ENCODE results near the gene SIPA1L3. TPM values are rescaled to one million over a fixed set of nuclear protein-coding genes. Genes with fewer than 3 reads are reported as not detected.

Gene SIPA1L3
- total and polyA plus RNA-seq, 2 experiments from 2014 or later = 15.7 to 54.1 TPM

DNA sequence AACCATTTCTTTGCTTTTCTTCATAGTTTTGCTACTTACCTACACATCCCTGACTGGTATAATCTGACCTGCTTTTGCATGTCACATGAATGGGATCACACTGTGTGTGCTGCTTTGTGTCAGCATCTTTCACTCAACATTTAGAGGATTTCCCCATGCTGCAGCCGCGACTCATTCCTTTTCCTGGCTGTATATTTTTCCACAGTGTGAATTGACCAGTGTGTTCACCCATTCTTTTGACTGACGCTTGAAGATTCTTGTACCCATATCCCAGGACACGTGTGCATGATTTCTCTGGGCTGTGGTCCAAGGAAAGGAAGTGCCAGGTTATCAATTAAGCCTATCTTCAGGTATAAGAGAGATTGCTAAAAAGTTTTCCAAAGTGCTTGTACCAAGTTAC is 198.6 kb downstream of the SIPA1L3 start:
- Mint-ChIP-seq H3K36me3 (ENCODE audit: low read depth) (peaks cover 51% of the 10 kb centered on the region), H3K4me1 (no peaks in the 10 kb centered on the region), H3K27ac (no peak overlapping the region), H3K9me3 (no peaks in the 10 kb centered on the region), H3K27me3 (ENCODE audit: insufficient read depth, low read depth, poor library complexity) (no peaks in the 10 kb centered on the region), H3K4me3 (no peak overlapping the region)
- Histone ChIP-seq H3K36me3 (ENCODE audit: insufficient read depth) (peaks cover 8% of the 10 kb centered on the region; the same call in 1 of the 2 replicates), H3K27me3 (ENCODE audit: insufficient read depth) (no peaks in the 10 kb centered on the region), H3K4me2 (no peak overlapping the region), H3K27ac (ENCODE audit: low read depth) (no peak overlapping the region), H4K20me1 (replicated peaks; ENCODE audit: insufficient read depth) (no peaks in the 10 kb centered on the region), H2AFZ (no peak overlapping the region), H3F3A (replicated peaks; ENCODE audit: low read depth) (no peaks in the 10 kb centered on the region), H3K4me3 (no peak overlapping the region), H3K4me1 (ENCODE audit: insufficient read depth) (no peaks in the 10 kb centered on the region), H3K9me2 (ENCODE audit: insufficient read depth) (no peaks in the 10 kb centered on the region), H3K79me2 (replicated peaks; ENCODE audit: insufficient read depth) (no peaks in the 10 kb centered on the region)
- TF ChIP-seq EZH2phosphoT487 (IDR thresholded peaks at IDR 0.05; ENCODE audit: unreplicated experiment) (no peak), JUNB (IDR thresholded peaks at IDR 0.05; ENCODE audit: unreplicated experiment) (no peak), ZNF331 (CRISPR knock-in tag; IDR thresholded peaks at IDR 0.05; ENCODE audit: low read depth) (no peak), ZNF114 (CRISPR knock-in tag; IDR thresholded peaks at IDR 0.05) (no peak), EZH2 (IDR thresholded peaks at IDR 0.05; ENCODE audit: low read depth, unreplicated experiment) (no peak), POLR2AphosphoS5 (IDR thresholded peaks at IDR 0.05; ENCODE audit: low read depth) (no peak), CREB1 (CRISPR knock-in tag; IDR thresholded peaks at IDR 0.05; ENCODE audit: low read depth) (no peak), STAT1 (IDR thresholded peaks at IDR 0.05; ENCODE audit: unreplicated experiment) (no peak), NANOG (IDR thresholded peaks at IDR 0.05; ENCODE audit: borderline replicate concordance) (no peak)
- TF ChIP-seq, protein P1, sequence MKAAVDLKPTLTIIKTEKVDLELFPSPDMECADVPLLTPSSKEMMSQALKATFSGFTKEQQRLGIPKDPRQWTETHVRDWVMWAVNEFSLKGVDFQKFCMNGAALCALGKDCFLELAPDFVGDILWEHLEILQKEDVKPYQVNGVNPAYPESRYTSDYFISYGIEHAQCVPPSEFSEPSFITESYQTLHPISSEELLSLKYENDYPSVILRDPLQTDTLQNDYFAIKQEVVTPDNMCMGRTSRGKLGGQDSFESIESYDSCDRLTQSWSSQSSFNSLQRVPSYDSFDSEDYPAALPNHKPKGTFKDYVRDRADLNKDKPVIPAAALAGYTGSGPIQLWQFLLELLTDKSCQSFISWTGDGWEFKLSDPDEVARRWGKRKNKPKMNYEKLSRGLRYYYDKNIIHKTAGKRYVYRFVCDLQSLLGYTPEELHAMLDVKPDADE (IDR thresholded peaks at IDR 0.05) = no peak
- TF ChIP-seq, protein P2, sequence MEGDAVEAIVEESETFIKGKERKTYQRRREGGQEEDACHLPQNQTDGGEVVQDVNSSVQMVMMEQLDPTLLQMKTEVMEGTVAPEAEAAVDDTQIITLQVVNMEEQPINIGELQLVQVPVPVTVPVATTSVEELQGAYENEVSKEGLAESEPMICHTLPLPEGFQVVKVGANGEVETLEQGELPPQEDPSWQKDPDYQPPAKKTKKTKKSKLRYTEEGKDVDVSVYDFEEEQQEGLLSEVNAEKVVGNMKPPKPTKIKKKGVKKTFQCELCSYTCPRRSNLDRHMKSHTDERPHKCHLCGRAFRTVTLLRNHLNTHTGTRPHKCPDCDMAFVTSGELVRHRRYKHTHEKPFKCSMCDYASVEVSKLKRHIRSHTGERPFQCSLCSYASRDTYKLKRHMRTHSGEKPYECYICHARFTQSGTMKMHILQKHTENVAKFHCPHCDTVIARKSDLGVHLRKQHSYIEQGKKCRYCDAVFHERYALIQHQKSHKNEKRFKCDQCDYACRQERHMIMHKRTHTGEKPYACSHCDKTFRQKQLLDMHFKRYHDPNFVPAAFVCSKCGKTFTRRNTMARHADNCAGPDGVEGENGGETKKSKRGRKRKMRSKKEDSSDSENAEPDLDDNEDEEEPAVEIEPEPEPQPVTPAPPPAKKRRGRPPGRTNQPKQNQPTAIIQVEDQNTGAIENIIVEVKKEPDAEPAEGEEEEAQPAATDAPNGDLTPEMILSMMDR (conservative IDR thresholded peaks at IDR 0.05; ENCODE audit: low read depth in 2 of 2) = no peak
- TF ChIP-seq, protein P3, sequence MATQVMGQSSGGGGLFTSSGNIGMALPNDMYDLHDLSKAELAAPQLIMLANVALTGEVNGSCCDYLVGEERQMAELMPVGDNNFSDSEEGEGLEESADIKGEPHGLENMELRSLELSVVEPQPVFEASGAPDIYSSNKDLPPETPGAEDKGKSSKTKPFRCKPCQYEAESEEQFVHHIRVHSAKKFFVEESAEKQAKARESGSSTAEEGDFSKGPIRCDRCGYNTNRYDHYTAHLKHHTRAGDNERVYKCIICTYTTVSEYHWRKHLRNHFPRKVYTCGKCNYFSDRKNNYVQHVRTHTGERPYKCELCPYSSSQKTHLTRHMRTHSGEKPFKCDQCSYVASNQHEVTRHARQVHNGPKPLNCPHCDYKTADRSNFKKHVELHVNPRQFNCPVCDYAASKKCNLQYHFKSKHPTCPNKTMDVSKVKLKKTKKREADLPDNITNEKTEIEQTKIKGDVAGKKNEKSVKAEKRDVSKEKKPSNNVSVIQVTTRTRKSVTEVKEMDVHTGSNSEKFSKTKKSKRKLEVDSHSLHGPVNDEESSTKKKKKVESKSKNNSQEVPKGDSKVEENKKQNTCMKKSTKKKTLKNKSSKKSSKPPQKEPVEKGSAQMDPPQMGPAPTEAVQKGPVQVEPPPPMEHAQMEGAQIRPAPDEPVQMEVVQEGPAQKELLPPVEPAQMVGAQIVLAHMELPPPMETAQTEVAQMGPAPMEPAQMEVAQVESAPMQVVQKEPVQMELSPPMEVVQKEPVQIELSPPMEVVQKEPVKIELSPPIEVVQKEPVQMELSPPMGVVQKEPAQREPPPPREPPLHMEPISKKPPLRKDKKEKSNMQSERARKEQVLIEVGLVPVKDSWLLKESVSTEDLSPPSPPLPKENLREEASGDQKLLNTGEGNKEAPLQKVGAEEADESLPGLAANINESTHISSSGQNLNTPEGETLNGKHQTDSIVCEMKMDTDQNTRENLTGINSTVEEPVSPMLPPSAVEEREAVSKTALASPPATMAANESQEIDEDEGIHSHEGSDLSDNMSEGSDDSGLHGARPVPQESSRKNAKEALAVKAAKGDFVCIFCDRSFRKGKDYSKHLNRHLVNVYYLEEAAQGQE (IDR thresholded peaks at IDR 0.05; ENCODE audit: unreplicated experiment) = no peak
- TF ChIP-seq, protein P4, sequence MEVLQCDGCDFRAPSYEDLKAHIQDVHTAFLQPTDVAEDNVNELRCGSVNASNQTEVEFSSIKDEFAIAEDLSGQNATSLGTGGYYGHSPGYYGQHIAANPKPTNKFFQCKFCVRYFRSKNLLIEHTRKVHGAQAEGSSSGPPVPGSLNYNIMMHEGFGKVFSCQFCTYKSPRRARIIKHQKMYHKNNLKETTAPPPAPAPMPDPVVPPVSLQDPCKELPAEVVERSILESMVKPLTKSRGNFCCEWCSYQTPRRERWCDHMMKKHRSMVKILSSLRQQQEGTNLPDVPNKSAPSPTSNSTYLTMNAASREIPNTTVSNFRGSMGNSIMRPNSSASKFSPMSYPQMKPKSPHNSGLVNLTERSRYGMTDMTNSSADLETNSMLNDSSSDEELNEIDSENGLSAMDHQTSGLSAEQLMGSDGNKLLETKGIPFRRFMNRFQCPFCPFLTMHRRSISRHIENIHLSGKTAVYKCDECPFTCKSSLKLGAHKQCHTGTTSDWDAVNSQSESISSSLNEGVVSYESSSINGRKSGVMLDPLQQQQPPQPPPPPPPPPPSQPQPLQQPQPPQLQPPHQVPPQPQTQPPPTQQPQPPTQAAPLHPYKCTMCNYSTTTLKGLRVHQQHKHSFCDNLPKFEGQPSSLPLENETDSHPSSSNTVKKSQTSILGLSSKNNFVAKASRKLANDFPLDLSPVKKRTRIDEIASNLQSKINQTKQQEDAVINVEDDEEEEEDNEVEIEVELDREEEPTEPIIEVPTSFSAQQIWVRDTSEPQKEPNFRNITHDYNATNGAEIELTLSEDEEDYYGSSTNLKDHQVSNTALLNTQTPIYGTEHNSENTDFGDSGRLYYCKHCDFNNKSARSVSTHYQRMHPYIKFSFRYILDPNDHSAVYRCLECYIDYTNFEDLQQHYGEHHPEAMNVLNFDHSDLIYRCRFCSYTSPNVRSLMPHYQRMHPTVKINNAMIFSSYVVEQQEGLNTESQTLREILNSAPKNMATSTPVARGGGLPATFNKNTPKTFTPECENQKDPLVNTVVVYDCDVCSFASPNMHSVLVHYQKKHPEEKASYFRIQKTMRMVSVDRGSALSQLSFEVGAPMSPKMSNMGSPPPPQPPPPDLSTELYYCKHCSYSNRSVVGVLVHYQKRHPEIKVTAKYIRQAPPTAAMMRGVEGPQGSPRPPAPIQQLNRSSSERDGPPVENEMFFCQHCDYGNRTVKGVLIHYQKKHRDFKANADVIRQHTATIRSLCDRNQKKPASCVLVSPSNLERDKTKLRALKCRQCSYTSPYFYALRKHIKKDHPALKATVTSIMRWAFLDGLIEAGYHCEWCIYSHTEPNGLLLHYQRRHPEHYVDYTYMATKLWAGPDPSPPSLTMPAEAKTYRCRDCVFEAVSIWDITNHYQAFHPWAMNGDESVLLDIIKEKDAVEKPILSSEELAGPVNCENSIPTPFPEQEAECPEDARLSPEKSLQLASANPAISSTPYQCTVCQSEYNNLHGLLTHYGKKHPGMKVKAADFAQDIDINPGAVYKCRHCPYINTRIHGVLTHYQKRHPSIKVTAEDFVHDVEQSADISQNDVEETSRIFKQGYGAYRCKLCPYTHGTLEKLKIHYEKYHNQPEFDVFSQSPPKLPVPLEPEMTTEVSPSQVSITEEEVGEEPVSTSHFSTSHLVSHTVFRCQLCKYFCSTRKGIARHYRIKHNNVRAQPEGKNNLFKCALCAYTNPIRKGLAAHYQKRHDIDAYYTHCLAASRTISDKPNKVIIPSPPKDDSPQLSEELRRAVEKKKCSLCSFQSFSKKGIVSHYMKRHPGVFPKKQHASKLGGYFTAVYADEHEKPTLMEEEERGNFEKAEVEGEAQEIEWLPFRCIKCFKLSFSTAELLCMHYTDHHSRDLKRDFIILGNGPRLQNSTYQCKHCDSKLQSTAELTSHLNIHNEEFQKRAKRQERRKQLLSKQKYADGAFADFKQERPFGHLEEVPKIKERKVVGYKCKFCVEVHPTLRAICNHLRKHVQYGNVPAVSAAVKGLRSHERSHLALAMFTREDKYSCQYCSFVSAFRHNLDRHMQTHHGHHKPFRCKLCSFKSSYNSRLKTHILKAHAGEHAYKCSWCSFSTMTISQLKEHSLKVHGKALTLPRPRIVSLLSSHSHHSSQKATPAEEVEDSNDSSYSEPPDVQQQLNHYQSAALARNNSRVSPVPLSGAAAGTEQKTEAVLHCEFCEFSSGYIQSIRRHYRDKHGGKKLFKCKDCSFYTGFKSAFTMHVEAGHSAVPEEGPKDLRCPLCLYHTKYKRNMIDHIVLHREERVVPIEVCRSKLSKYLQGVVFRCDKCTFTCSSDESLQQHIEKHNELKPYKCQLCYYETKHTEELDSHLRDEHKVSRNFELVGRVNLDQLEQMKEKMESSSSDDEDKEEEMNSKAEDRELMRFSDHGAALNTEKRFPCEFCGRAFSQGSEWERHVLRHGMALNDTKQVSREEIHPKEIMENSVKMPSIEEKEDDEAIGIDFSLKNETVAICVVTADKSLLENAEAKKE (CRISPR knock-in tag; IDR thresholded peaks at IDR 0.05) = no peak
- DNase-seq (ENCODE audit: low spot score) = no peak
- ATAC-seq = no peak

Data from GM23338 (cell line).